Renal cortex interstitium (tissue), 11 donors: ENCODE measurements around the gene CRACDL. TPM values are rescaled to one million over a fixed set of nuclear protein-coding genes. Genes with fewer than 3 reads are reported as not detected.
"Not testable (repeated sequence)": the region's sequence is repeated elsewhere in the genome, so short reads cannot be mapped to it uniquely, and the experiment has no call there.

ENCODE experiments used
- DNase-seq, 11 donors: peaks; one replicate each; pipeline ENCODE4 v3.0.0-alpha.2; 2013; ENCODE audit warnings: low read depth in 9 of 11, low spot score in 4 of 11; ENCODE audit errors: extremely low read depth in 1 of 11
- polyA plus RNA-seq, 3 donors: library from polyadenylated mRNA; unstranded; fragments of 120-200 nt; gene quantifications; one replicate each; pipeline ENCODE4 v1.2.1, GENCODE V29; 2013; ENCODE audit not compliant: insufficient read length in 3 of 3

Gene CRACDL
- polyA plus RNA-seq, 3 donors = 2.6 to 2.8 (median 2.6) TPM

DNA sequence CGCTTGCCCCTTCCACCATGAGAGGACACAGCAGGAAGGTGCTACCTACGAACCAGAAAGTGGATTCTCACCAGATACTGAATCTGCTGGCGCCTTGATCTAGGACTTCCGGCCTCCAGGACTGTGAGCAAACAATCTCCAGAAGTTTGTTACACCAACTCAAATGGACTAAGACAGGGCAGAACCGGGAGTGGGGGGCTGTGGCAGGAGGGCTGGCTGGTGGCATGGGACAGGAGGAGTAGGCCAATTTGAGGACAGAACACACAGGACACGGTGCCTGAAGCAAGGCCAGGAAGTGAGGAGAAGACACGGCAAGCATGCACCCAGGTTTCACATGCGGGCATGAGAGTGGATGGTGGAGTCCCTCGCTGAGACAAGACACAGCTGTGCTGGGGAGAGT lies 40.1 kb downstream of the CRACDL start:
- DNase-seq = no peak

GRCh38 chr2:98895221-98895620 lies 40.8 kb downstream of the CRACDL start:
- no peak for DNase-seq

DNA sequence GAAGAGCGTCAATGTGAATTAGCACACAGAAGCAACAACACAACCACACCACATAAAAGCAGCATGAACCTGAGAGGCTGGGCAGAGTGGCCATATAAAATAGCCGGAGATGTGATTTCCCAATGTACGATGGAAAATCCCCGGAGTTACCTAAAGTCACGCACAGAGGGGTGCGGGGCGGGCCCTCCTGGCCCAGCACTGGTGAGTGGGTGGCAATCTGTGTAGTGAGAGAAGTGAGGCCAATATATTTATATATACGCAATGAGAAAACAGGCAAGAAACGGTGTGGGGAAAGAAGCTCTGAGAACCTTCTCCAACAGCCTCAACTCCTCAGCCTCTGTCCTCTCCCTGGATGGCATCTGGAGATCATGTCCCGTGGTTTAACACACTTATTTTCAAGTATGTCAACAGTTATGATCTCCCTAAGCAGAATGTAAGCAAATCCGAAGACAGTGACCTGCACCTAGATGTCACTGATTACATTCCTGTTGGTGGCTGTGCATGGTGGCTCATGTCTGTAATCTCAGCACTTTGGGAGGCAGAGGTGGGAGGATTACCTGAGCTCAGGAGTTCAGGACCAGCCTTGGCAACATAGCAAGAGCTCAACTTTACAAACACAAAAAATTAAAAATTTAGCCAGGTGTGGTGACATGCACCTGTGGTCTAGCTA lies 41.6 kb downstream of the CRACDL start:
- no peak for DNase-seq

GRCh38 chr2:98893911-98894321 lies 42.1 kb downstream of the CRACDL start:
- DNase-seq = no peak

DNA sequence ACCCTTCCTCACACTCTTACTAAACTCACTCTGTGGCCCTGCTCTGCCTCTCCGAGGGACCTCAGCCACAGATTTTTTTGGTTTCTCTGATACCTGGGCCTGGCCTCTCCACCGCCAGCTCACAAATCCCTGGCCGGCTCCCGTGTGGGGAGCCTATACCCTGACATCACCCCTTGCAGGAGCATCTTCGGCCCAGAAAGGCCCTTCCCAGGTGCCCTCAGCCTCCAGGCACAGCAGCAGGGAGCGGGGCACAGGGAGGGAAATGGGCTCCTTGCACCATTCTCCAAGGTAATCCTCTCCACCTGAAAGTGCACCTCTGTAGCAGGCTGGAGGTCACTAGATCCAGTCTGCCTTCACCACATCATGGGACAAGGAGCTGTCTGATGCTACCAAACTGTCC lies 43.2 kb downstream of the CRACDL start:
- no peak for DNase-seq

GRCh38 chr2:98891591-98891990 lies 44.4 kb downstream of the CRACDL start:
- no peak for DNase-seq

DNA sequence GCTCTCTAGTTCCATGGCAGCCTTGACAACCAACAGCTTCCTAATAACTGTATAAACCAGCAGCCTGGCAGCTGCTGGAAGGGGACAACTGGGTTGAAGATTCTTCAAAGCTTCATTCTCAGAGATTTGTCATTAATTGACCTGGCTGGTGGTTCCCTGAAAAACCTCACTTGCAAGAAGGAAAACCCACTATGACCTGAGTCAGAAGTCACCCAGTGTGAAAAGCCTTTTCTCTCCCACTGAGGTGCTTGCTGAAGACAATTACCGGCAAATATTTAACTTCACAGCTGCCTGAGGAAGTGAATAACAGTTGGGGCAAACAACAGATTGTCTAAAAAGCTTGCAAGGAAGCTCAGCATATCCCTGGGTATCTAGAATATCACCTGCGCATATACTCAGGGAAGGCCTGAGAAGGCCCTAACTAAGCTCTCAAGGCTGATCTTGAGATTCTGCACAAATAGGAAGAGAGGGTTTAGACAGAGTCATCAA lies 49.9 kb downstream of the CRACDL start:
- DNase-seq = no peak

- no peak for DNase-seq
Observed at GRCh38 chr2:98884658-98885057, 51.4 kb downstream of the CRACDL start.

DNA sequence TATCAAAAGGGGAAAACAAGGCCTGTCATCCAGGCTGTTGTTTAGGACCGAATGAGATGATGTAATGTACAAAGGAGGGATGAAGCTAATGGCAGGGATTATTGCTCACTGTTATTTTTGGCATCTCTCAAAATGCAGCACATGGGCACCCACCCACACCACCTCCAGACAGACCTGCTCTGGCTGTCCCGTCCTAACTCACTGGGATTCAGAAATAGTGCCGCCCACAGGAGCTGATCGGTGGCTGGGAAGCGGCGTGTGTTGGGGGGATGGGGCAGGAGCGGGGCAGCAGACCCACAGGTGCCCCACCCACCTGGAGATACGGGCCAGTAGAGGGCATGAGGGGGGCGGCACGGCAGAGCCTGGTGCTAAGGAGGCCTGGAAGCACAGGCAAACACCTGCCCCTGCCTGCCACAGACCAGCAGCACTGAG lies 52.2 kb downstream of the CRACDL start:
- no peak for DNase-seq

DNA sequence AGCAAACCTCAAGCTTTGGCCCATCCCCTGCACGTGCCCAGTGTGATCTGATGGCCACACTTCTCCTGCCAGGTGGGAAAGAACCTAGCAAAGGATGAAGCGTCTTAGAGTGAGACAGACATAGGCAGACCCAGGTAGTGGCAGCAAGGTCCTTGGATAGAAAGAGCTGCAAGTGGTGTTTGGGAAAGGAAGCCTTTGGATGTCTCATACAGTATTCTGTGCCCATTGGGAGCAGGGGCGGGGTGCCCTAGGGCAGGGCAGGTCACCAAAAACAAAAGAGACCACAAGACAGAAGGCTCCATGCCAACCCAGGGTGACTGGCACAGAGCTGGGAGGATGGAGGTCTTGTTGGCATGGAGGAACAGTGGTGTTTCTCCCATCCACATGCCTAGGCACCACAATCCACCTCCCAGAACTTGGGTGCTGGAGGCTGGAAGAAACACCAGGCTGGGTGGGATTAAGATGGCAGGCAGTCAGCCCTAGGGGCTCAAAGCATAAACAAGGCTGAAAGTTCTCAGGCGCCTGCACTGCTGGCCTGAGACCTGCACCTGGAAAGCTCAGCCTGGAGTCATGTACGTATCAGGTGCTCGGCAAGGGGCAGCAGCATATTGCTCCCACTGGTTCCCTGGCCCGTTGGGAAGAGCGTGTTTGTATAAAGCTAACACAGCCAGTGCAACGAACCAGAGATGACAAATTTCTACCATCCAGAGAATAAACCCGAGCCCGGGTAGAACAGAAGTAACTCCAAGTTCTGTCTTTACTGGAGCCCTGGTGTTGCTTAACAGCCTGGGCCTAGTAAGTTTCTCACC lies 52.9 kb downstream of the CRACDL start:
- no peak for DNase-seq

DNA sequence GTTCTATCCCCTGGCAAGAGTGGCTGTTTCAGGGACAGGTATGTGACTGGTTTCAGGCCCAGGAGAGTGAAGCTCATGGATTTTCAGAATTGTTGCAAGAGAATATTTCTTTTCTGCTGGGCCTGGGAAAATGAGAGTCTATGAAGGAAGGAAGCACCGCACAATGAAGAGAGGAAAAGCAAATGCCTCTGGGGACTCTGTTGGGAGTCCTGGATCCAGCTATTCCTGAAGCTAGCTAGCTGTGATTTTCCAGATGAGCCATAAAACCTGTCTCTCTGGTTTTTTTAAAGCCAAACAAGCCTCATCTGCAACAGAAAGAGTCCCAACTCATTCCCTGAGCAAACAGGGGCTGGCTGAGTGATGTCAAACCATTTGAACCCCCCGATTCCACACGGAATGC lies 53.7 kb downstream of the CRACDL start:
- DNase-seq = no peak

- DNase-seq = no peak
Observed at GRCh38 chr2:98881153-98881650, 54.8 kb downstream of the CRACDL start.

DNA sequence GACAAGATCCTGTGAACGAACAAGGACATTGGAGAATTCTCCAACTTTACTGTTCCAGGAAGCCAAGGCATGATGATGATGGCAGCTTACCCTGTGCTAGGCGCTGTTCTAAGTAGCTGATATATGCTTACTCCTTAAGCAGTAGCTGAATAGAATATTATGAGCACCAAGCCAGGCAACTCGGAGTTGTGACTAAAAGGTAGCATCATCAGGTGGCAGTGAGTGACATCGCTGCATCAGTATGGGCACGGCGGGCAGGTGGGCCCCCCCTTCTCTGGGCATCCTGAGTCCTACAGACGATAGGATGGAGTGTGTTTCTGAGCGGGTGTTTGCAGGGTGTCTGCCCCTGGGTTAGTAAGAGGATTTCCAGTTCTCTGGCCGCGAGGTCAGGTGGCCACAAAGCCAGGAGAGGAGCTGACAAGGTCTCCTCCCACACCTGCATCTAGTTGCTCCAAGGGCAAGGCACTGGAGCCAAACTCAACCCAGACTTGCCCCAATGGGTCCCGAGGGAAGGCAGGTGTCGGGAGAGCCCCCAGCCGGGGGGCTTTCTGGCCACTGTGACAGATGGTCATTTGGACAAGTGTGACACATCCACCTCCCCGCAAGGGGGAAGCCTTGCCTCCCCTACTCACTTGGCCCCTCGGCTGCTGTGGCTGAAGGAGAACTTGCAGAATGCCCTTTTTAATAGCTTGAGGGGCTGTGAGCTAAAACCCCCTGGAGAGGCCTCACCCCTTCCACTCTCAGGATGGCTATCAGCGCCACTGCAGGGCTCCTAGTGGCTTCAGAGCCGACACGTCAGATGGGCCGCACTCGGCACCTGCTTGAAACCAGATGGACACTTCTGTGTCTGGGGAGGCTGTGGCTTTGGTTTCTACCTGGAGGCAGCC lies 55.5 kb downstream of the CRACDL start:
- no peak for DNase-seq

DNA sequence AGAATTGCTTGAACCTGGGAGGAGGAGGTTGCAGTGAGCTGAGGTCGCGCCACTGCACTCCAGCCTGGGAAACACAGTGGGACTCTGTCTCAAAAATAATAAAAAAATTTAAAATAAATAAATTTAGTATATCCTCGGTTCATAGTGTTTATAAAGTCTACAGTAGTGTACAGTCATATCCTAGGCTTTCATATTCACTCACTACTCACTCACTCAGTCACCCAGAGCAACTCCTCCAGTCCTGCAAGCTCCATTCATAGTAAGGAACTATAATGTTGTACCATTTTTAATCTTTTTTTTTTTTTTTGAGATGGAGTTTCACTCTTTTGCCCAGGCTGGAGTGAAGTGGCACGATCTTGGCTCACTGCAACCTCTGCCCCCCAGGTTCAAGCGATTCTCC lies 58.4 kb downstream of the CRACDL start:
- DNase-seq = not testable (repeated sequence)

DNA sequence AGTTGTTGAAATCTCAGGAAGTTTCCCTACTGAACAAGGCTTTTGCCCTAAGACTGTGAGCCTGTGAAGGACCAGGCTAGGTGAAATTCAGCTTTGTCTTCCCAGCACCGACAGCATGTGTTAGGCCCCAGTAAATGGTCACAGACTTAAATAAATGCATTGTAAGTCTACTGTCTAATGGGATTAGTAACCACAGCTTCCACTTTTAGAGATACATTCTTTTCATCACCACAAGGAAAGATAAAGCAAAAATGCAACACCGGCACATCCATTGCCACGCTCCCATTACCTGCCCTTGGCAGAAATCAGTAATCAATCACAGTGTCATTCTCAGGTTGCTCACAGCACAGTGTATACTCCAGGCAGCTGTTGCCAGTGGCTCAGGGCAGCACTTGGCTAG lies 59.3 kb downstream of the CRACDL start:
- DNase-seq = no peak

DNA sequence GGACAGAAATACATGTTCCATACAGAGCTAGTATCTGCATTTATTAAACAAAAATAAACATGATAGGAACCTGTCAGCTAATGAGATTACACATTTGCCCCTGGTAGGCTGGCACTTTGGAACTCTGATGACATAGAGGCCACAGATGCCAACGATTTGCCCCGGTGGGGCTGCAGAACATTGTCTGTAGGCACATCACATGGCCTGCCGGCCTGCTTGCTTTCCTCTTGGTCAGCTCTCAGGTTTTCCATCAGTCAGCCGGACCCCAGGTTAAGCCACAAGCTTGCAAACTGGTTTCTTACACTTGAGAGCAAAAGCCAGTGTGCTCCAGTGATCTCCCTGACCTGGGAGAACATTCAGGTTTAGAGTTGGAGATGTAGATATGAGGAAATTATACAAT lies 60.3 kb downstream of the CRACDL start:
- no peak for DNase-seq

DNA sequence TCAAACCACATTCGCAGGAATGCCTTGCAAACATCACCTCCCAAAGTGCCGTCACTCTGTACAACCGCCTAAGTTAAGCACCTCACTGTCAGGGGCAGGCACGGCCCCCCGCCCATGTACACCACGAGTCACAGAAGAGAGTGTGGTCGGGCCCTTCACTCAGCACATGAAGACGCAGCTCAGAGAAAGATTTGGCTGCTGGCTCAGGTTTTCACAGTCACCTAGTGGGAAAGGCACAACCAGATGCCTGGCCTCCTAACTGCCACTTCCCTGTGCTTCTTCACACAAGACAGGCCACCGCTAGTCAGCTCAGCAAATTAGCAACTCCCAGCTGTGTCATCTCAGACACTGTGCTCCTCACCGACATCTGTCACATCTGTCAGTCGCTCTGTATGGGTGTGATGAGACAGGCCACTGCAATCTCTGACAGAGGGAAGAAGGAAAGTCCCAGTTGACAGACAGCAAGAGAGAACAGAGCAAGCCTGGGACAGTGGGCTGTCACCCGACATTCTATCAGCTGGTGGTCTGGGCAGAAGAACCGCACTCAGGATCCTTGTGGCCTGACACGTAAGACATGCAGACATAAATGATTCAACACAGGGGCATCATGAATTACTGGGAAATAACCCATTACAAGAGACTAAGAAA lies 60.8 kb downstream of the CRACDL start:
- no peak for DNase-seq

DNA sequence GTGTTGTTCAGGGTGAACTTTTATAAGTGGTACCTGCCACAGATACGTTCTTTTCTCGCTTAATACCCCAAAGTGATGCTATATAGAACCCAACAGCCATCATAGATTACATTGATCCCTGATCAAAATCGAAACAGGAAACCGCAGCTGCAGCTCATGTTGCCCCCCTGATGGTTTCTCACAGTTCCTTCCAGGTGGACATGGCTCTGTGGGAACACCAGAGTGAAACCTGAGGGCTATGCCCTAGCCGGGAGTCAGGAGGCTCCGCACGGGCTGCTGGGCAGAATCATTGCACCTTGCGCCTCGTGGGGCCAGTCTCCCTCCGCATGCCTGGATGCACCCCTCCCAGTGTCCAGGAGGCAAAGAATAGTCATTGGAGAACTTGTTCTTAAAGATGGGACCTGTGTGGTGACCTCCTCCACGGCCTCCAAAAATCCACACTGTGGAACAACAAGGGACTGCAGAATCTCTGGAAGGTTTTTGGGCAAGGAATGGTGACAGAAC lies 61.8 kb downstream of the CRACDL start:
- DNase-seq = no peak

DNA sequence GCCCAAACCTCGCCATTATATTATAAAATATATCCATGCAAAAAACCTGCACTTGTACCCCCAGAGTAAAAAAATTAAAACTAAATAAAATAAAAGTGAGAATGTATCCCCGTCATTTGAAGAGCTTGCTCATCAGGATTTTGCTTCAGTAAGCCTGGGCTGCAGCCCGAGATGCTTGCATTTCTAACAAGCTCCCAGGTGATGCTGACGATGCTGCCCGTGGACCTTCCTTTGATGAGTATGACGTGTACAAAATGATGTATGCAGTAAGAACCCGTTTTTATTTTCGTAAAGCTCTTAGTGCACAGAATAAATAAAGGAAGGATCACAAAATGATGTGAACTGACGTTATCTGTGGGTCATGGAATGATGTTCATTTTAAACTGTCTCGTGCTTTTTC lies 63.5 kb downstream of the CRACDL start:
- no peak for DNase-seq
